GM19397 (cell line): ENCODE data around the gene RASSF1.
"Not testable (repeated sequence)": the region's sequence is repeated elsewhere in the genome, so short reads cannot be mapped to it uniquely, and the experiment has no call there.

Experiments used
- ATAC-seq: cut with Tn5 transposase; IDR thresholded peaks from one replicate; pipeline ENCODE4 v1.9.1; 2021; ENCODE audit warnings: mild to moderate bottlenecking, moderate library complexity; ENCODE audit not compliant: unreplicated experiment

Gene RASSF1

GRCh38 chr3:50288387-50289007, 52.1 kb downstream of the RASSF1 start:
- no peak for ATAC-seq

- ATAC-seq, result no peak
These were observed 53.4 kb downstream of the RASSF1 start for GRCh38 chr3:50287262-50287661.

GRCh38 chr3:50286322-50287227, 54.1 kb downstream of the RASSF1 start:
- ATAC-seq, result no peak

DNA sequence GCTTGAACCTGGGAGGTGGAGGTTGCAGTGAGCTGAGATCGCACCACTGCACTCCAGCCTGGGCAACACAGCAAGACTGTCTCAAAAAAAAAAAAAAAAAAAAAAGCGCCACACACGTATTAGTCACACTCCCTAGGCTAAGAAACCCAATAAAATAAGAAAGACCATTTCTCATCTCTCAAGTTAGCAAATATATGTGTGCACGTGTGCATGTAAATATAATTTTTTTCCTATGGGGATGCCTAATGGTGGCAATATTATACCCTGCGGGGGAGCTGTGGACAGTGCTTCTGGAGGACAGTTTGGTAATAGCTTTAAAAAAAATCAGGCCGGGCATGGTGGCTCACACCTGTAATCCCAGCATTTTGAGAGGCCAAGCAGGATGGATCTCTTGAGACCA, 56.5 kb downstream of the RASSF1 start:
- ATAC-seq, result not testable (repeated sequence)
